ENCODE data around the gene SPDYE18. TPM values are rescaled to one million over a fixed set of nuclear protein-coding genes. Genes with fewer than 3 reads are reported as not detected.
"Not testable (repeated sequence)": the region's sequence is repeated elsewhere in the genome, so short reads cannot be mapped to it uniquely, and the experiment has no call there.

Gene SPDYE18
- total RNA-seq, 3 donors from 2014 or later = 0.52 TPM; not detected in 2

DNA sequence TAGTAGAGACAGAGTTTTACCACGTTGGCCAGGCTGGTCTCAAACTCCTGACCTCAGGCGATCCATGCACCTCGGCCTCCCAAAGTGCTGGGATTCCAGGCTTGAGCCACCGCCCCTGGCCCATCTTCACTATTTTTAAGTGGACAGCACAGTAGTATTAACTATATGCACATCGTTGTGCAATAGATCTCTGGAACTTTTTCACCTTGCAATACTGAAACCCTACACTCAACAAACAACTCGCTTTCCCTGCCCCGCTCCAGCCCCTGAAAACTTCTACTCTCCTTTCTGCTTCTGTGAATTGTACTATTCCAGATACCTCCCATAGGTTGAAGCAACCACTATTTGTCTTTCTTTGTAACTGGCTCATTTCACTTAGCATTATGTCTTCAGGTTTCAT, 3.5 kb upstream of the SPDYE18 start:
- H3K4me1 Mint-ChIP-seq (ENCODE audit: low read depth); H3K27me3 Mint-ChIP-seq (ENCODE audit: low read depth); H3K9me3 Mint-ChIP-seq; H3K4me3 Mint-ChIP-seq; ATAC-seq; DNase-seq: not testable (repeated sequence)
- peaks cover 14% of the 10 kb centered on the region for H3K36me3 Mint-ChIP-seq (ENCODE audit: insufficient read depth)

DNA sequence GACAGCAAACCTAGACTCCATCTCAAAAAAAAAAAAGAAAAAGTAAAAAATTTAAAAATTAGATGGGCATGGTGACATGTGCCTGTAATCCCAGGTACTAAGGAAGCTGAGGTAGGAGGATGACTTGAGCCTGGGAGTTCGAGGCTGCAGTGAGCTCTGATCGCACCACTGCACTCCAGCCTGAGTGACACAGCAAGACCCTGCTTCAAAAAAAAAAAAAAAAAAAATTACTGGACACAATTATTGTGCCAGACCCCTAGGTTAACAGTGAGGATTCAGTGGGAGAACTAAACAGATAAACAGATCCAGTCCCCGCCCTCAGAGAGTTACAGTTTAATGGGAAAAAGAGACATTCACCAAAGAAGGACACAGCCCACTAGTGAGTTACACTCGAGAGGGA, 1.4 kb upstream of the SPDYE18 start:
- not testable (repeated sequence) for H3K4me3 Mint-ChIP-seq; H3K36me3 Mint-ChIP-seq (ENCODE audit: insufficient read depth); H3K4me1 Mint-ChIP-seq (ENCODE audit: low read depth); H3K9me3 Mint-ChIP-seq; DNase-seq; H3K27me3 Mint-ChIP-seq (ENCODE audit: low read depth); ATAC-seq

DNA sequence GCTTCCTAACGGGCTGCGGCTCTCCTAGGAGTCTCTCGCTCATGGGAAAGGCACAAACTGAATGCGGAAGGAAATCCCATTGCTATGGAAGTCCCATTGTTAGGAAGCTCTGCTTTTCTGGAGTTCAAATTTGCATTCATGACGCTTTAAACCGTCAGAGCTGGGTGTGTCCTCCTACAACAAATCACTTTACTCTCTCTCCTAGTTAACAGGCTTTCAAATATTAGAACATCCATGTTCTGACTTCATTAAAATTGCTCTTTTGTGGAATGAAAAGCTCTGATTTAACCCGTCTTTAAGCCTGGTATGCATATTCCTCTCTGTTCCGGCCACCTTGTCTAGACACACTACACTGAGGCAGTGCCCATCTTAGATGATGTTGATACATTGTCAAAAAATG, 30.1 kb downstream of the SPDYE18 start, which contains the start of gene SPDYE17:
Gene SPDYE17, minus strand, starts transcription at position 101 of the 400 bp plus-strand sequence. CDS start 1,791 bp downstream, outside the sequence.
- not testable (repeated sequence) for DNase-seq; H3K4me1 Mint-ChIP-seq (ENCODE audit: low read depth); H3K9me3 Mint-ChIP-seq; H3K27me3 Mint-ChIP-seq (ENCODE audit: low read depth); H3K36me3 Mint-ChIP-seq (ENCODE audit: insufficient read depth); ATAC-seq; H3K4me3 Mint-ChIP-seq

- not testable (repeated sequence) for DNase-seq; H3K9me3 Mint-ChIP-seq; H3K27me3 Mint-ChIP-seq (ENCODE audit: low read depth); ATAC-seq; H3K4me1 Mint-ChIP-seq (ENCODE audit: low read depth); H3K36me3 Mint-ChIP-seq (ENCODE audit: insufficient read depth); H3K4me3 Mint-ChIP-seq
These were observed 36.0 kb downstream of the SPDYE18 start for GRCh38 chr7:77026349-77026748.

GRCh38 chr7:77010074-77010680, 52.2 kb downstream of the SPDYE18 start:
- not testable (repeated sequence) for H3K36me3 Mint-ChIP-seq (ENCODE audit: insufficient read depth); DNase-seq; H3K4me3 Mint-ChIP-seq; H3K9me3 Mint-ChIP-seq; H3K27me3 Mint-ChIP-seq (ENCODE audit: low read depth); H3K4me1 Mint-ChIP-seq (ENCODE audit: low read depth); ATAC-seq

- not testable (repeated sequence) for H3K27me3 Mint-ChIP-seq (ENCODE audit: low read depth); H3K4me1 Mint-ChIP-seq (ENCODE audit: low read depth); ATAC-seq; H3K36me3 Mint-ChIP-seq (ENCODE audit: insufficient read depth); H3K9me3 Mint-ChIP-seq; DNase-seq; H3K4me3 Mint-ChIP-seq
These were observed 54.4 kb downstream of the SPDYE18 start for GRCh38 chr7:77008000-77008399.

DNA sequence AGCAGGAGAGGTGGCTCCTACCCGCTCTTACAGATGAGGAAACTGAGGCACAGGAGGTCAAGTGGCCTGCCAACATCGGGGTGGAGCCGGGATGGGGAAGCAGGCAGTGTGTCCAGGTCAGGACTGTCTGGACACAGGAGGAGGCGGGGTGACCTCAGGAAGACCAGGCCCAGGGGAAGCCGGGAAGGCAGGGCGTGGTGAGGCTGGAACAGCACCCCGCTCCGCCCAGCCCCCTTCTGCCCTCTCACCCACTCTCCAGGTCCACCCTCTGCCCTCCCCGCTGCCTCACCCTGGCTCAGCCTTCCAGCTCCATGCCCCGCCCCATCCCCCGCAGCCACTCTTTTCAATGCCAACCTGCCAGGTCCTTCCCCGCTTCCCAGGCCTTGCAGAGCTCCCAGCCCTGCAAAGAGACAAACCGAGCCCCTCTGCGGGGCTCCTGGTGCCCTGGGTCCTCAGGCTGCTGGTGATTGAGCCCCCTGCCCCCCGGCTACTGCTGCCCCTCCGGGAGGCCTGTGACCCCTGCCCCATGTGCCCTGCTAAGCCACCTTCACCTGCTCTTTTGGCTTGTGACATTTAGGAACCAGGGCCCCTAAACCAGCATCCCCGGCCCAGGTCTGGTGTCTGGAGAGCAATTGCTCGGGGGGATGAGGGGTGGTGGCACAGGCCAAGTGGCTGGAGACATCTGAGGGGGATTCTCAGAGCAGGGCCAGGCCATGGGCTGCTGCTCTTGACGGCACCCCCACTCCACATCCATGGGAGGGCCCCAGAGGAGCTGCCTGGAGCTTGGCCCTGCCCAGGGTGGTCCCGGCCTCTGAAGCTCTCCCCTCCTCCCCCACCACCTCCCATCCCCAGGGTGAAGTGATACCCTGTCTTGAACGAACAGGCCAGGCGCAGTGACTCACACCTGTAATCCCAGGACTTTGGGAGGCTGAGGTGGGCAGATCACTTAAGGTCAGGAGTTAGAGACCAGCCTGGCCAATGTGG, 55.9 kb downstream of the SPDYE18 start:
- H3K4me1 Mint-ChIP-seq (ENCODE audit: low read depth); H3K27me3 Mint-ChIP-seq (ENCODE audit: low read depth); H3K4me3 Mint-ChIP-seq; H3K36me3 Mint-ChIP-seq (ENCODE audit: insufficient read depth); ATAC-seq; H3K9me3 Mint-ChIP-seq; DNase-seq: not testable (repeated sequence)

DNA sequence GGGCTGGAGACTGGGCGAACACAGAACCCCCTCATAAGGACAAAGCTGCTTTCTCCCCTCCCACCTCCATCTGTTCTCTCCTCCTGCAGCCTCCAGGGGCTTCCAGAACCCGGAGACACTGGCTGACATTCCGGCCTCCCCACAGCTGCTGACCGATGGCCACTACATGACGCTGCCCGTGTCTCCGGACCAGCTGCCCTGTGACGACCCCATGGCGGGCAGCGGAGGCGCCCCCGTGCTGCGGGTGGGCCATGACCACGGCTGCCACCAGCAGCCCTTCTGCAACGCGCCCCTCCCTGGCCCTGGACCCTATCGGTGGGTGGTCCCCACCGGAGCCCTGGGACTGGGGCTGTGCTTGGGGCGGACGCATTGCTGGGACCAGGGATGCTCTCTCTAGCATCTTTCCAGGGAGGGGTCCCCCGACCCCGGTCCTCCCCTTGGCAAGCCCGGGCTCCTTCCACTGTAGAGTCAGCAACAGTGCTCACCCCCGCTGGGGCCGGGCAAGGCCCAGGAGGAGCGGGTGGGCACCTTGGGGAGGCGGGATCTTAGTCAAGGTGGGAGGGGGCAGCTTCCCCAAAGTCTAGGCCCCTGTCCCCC, 56.8 kb downstream of the SPDYE18 start:
- H3K36me3 Mint-ChIP-seq (ENCODE audit: insufficient read depth); H3K27me3 Mint-ChIP-seq (ENCODE audit: low read depth); H3K4me1 Mint-ChIP-seq (ENCODE audit: low read depth); DNase-seq; H3K9me3 Mint-ChIP-seq; ATAC-seq; H3K4me3 Mint-ChIP-seq: not testable (repeated sequence)

DNA sequence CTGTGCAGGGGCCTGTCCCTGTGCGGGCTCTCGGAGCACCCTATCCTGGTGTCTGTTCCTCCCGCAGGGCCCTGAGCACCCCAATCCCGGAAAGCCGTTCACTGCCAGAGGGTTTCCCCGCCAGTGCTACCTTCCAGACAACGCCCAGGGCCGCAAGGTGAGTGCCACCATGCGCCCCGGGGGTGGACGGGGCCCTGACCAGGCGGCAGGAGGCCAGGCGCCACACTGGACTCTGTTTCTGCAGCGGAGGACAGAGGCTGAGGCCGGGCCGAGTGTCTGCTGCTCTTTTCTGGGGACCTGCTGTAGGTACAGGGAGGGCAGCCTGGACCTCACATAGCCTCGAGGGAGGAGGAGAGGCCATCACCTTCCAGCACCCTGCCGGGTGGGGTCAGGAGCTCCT, 58.2 kb downstream of the SPDYE18 start:
- not testable (repeated sequence) for H3K4me1 Mint-ChIP-seq (ENCODE audit: low read depth); DNase-seq; H3K9me3 Mint-ChIP-seq; H3K4me3 Mint-ChIP-seq; H3K27me3 Mint-ChIP-seq (ENCODE audit: low read depth); H3K36me3 Mint-ChIP-seq (ENCODE audit: insufficient read depth); ATAC-seq

GRCh38 chr7:77003241-77003640, 59.1 kb downstream of the SPDYE18 start:
- DNase-seq, ATAC-seq: not testable (repeated sequence)

DNA sequence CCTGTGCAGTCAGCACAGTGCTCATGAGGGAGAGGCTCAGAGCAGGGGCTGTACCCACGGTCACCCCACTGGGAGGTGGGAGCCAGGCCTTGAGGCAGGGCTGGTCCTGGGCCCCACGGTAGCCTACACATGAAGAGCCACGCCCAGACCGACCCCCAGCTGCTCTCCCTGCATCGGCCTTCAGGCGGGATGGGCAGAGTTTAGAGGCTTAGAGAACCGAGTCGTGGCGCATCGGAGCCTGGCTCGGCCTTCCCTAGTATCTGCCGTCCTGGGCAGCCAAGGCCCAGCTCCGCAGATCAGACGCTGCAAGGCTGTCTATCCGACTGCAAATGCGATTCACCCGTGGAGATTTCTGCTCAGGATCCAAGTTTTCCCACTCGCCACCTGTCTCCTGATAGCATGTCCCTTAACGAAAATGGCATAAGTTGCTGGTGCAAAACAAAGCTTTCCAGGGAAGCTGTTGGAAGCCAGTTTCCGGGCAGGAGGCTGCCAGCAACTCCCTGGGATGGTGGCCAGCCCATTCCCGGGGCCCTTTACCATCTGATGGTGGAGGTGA, 59.6 kb downstream of the SPDYE18 start:
- H3K36me3 Mint-ChIP-seq (ENCODE audit: insufficient read depth); H3K4me1 Mint-ChIP-seq (ENCODE audit: low read depth); H3K9me3 Mint-ChIP-seq; H3K4me3 Mint-ChIP-seq; DNase-seq; ATAC-seq; H3K27me3 Mint-ChIP-seq (ENCODE audit: low read depth): not testable (repeated sequence)

More at GRCh38 chr7:77003241-77003640, 59.1 kb downstream of the SPDYE18 start:
- H3K4me1 Mint-ChIP-seq (ENCODE audit: low read depth); H3K9me3 Mint-ChIP-seq; H3K27me3 Mint-ChIP-seq (ENCODE audit: low read depth); H3K4me3 Mint-ChIP-seq; H3K36me3 Mint-ChIP-seq (ENCODE audit: insufficient read depth): not testable (repeated sequence)

DNA sequence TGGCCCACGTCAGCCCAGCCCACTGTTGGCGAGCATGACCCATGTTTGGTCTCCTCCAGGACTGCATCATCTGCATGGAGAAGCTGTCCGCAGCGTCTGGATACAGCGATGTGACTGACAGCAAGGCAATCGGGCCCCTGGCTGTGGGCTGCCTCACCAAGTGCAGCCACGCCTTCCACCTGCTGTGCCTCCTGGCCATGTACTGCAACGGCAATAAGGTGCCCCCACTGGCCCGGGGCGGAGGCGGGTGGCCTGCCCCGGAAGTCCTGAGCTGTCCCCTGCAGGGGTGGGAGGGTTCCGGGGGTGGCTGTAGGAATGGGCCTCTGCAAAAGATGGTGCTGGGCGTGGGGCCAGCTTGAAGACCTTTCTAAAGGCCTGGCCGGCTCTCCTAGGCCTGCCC, 60.3 kb downstream of the SPDYE18 start:
- H3K9me3 Mint-ChIP-seq; H3K27me3 Mint-ChIP-seq (ENCODE audit: low read depth); ATAC-seq; DNase-seq; H3K4me1 Mint-ChIP-seq (ENCODE audit: low read depth); H3K4me3 Mint-ChIP-seq; H3K36me3 Mint-ChIP-seq (ENCODE audit: insufficient read depth): not testable (repeated sequence)

Measured in activated T-cell treated with anti-CD3 and anti-CD28 coated beads, Interleukin-2, amount 50 U/mL, for 4 hours (primary cell).